Measurements from ENCODE around the gene AKT3.

DNA sequence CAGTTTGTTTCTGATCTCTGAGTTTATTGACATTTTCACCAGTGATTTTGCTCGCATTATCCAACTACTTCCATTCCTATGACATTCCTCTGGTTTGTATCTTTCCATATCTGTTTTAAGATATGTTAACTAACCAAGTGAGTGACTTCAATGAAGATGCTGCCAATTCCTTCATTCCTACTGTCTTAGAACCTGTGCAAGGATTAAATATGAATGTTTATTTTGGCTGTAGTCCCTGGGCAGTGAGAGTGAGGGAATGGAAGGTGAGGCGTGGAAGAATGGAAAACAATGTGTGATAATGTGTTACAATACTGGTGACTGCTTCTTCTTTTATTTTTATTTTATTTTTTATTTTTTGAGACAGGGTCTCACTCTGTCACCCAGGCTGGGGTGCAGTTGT is 411.2 kb downstream of the AKT3 start:
- no peak for TF ChIP-seq CTCF (conservative IDR thresholded peaks at IDR 0.05 in 1 of 2, IDR thresholded peaks at IDR 0.05 in 1 of 2; ENCODE audit: low read depth in 1 of 2, low read length in 2 of 2)
- no peak for TF ChIP-seq EZH2 (IDR thresholded peaks at IDR 0.05; ENCODE audit: low read length, missing control alignments)

All from fibroblast of lung (primary cell).